SJSA1 (cell line): Measurements from ENCODE around the gene PDE6A. TPM values are rescaled to one million over a fixed set of nuclear protein-coding genes. Genes with fewer than 3 reads are reported as not detected.

ENCODE experiments used
- DNase-seq, 2 experiments: peaks; one replicate each; pipeline ENCODE4 v3.0.0-alpha.2; 2015 to 2020; ENCODE audit warnings: low spot score in 2 of 2, low read depth in 1 of 2
- H3K27ac ChIP-seq: fragments of 250-450 bp; sonication (Bioruptor Pico); 2 replicates; pipeline ENCODE4 v1.5.1; 2020; ENCODE audit warnings: mild to moderate bottlenecking, moderate library complexity
- H3K27me3 ChIP-seq: fragments of 250-450 bp; sonication (Bioruptor Pico); replicated peaks from 2 replicates; pipeline ENCODE4 v1.5.1; 2020; ENCODE audit warnings: mild to moderate bottlenecking, moderate library complexity
- H3K36me3 ChIP-seq: fragments of 250-450 bp; sonication (Bioruptor Pico); 2 replicates; pipeline ENCODE4 v1.5.1; 2020; ENCODE audit warnings: mild to moderate bottlenecking
- H3K4me1 ChIP-seq: fragments of 250-450 bp; sonication (Bioruptor Pico); replicated peaks from 2 replicates; pipeline ENCODE4 v1.6.1; 2021; ENCODE audit warnings: mild to moderate bottlenecking
- H3K4me3 ChIP-seq: fragments of 250-450 bp; sonication (Bioruptor Pico); 2 replicates; pipeline ENCODE4 v1.5.1; 2020; ENCODE audit warnings: mild to moderate bottlenecking
- H3K9me3 ChIP-seq: fragments of 250-450 bp; sonication (Bioruptor Pico); replicated peaks from 2 replicates; pipeline ENCODE4 v1.5.1; 2020; ENCODE audit warnings: mild to moderate bottlenecking
- total RNA-seq: library from RNA; depleted of rRNA; stranded (reverse); fragments of >200 nt; shearing (Covaris generic); gene quantifications from 2 replicates; pipeline ENCODE4 v1.2.3, GENCODE V29; 2014

Gene PDE6A
- total RNA-seq, 1 experiment from 2014 or later, result 0.05 TPM

DNA sequence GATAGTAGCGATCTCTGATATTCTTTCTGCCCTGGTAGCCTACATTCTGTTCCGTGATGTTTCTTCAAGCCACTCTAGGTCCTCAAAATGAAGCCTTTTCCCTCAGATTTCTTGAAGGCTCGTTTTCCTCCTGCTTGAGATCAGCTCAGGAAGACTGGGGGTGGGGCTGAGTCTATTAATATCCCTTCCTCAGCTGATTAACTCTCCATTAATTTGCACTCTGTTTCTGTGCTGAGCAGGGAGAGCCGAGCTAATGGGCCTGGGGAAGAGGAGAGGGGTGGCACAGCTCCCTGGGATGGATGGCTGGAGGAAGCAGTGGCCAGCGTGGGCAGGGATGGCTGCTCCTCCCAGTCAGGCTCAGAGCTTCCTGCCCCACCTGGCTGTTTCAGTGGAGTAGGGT is 121.2 kb downstream of the PDE6A start:
- DNase-seq, result no peak
- no peak overlapping the region for H3K27ac ChIP-seq
- no peaks in the 10 kb centered on the region for H3K27me3 ChIP-seq
- no peak overlapping the region for H3K4me3 ChIP-seq
- no peaks in the 10 kb centered on the region for H3K9me3 ChIP-seq
- no peaks in the 10 kb centered on the region for H3K36me3 ChIP-seq
- no peaks in the 10 kb centered on the region for H3K4me1 ChIP-seq

DNA sequence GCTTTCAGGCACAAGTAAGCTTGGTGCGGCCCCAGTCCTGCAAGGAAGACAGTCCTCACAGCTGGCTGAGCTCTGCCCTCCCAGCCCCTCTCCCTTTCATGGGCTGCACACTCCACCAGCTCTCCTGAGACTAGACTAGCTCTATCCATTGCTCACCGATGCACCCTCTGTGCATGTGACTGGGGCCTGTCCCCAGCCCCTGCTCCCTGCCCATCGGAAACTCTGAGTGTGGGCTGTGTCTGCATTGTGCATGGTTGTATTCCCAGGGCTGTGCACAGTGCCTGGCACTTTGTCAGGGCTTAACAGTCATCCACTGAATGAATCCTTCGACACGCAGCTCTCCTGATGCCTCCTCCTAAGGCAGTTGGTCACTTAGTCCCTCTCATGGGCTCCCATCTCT is 122.3 kb downstream of the PDE6A start:
- no peak overlapping the region for H3K27ac ChIP-seq
- H3K36me3 ChIP-seq, result no peaks in the 10 kb centered on the region
- H3K4me1 ChIP-seq, result no peaks in the 10 kb centered on the region
- DNase-seq, result no peak
- no peak overlapping the region for H3K4me3 ChIP-seq
- H3K27me3 ChIP-seq, result no peaks in the 10 kb centered on the region
- no peaks in the 10 kb centered on the region for H3K9me3 ChIP-seq

DNA sequence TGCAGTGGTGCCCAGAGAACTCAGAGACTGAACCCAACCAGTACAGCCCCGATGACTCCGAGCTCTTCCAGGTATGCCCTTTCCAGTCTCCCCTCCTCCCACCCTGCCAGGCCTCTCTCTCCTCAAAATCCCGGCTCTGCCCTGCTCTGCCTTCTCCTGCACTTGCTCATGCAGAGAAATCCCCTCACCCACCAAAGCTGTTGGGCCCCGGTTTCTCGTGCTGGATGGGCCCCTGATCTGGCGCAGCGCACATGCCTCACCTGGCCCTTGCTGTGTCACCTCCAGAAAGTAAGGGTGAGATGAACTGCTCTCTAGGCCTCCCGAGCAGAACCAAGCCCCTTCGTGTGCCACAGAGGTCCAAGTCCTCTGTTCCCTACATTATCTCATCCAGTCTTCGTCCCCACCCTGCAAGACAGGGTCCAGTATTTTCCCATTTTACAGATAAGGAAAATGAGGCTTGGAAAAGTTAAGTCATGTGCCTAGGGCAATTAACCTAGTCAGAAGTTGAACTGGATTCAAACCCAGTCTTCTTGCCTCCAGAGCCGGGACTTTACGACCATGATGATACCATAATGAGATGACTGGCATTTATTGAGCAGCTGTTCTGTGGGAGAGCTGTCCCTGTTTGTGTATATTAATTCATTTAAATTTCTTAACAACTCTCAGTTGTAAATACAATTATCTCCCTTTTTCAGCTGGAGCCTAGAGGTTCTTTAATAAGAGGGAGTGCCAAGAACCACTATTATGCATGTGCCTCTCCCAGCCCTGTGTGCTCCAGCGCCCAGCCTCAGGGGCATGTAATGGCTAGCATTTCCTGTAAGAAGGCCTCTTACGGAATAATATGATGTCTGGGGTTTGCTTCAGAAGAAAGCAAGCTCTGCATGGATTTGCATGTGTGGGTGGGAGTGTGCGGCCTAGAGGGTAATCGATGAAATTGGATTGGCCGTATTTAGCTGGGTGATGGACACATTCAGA is 123.8 kb downstream of the PDE6A start:
- Histone ChIP-seq H3K4me1 (no peaks in the 10 kb centered on the region; the same call in 1 of the 2 replicates), H3K27me3 (no peaks in the 10 kb centered on the region), H3K4me3 (no peak overlapping the region), H3K36me3 (no peaks in the 10 kb centered on the region), H3K27ac (no peak overlapping the region), H3K9me3 (no peaks in the 10 kb centered on the region)
- DNase-seq, result no peak

DNA sequence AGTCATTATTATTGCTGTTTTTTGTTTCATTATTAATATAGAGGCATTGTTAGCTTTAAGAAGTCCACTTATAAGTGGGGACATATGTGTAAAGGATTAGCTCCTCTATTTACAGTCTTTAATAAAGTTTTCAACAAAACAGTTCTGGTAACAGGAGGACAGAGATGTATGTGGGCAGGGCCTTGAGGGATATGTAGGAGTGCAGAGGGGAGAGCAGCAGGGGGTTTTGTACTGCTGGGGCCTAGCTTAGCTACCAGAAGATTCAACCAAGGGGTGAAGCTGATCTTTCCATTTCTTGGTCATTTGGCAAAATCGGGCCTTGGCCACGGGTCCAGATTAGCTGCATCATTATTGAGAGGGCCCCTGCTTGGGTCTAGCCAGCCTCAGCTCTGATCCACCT is 124.6 kb downstream of the PDE6A start:
- Histone ChIP-seq H3K27ac (no peak overlapping the region), H3K27me3 (no peaks in the 10 kb centered on the region), H3K9me3 (no peaks in the 10 kb centered on the region), H3K4me3 (no peak overlapping the region), H3K4me1 (peaks cover 2% of the 10 kb centered on the region), H3K36me3 (no peaks in the 10 kb centered on the region)
- no peak for DNase-seq

DNA sequence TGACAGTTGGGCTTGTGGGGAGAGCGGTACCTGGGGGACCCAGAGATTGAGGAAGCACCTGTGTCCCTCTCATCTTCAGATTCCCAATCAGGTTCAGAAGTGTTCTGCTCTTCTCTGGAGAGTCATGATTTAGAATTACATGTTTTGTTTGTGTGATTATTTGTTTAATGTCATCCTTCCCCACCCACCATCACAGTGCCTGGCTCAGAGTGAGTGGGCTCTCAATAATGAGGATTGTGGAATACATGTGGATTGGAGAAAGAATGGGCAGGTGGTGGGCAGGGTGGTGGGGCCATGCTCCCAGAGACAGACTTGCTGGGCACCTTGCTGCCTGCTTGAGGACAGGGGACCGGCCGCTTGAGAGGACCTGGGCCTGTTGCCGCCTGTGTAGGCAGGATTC is 126.5 kb downstream of the PDE6A start:
- Histone ChIP-seq H3K4me3 (no peak overlapping the region), H3K27ac (no peak overlapping the region), H3K27me3 (no peaks in the 10 kb centered on the region), H3K4me1 (peaks cover 5% of the 10 kb centered on the region), H3K36me3 (no peaks in the 10 kb centered on the region), H3K9me3 (no peaks in the 10 kb centered on the region)
- no peak for DNase-seq

DNA sequence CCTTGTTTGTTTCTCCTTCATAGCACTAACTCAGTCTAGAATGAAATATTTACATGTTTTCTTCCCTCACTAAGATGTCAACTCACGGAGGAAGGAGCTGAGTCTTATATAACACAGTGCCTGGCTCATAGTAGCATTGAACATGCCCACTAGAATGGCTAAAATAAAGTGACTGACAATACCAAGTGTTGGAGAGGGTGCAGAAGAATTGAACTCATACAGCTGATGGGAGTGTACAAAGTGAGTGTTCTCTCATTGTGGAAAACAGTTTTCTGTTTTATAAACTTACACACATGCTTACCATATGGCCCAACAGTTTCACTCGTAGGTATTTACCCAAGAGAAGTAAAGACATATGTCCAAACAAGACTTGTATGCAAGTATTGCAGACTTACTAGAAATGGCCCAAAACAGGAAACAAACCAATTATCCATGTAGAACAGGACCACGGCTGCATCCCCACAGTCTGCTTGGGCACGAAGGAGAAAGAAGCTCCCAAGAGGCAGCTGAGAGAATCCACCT is 127.0 kb downstream of the PDE6A start:
- DNase-seq, result no peak

DNA sequence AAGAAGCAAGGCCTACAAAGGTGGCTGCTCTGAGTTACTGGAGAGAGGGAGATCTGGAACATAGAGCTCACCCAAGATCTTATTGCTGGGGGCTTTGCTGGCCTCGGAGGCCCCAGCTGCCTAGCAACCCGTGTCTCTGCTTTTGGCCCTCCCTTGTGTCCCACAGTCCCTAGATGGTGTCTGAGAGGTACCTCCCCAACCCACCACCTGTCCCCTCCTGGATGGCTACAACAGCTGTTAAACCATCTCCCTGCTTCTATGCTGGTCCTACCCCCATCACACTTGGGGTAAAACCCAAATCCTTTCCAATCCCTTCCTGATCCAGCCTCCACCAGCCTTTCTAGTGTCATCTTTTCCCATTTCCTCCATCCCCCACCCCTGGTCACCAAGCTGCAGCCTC is 127.9 kb downstream of the PDE6A start:
- Histone ChIP-seq H3K4me1 (peaks cover 5% of the 10 kb centered on the region), H3K27me3 (no peaks in the 10 kb centered on the region), H3K27ac (no peak overlapping the region), H3K4me3 (no peak overlapping the region), H3K36me3 (no peaks in the 10 kb centered on the region), H3K9me3 (no peaks in the 10 kb centered on the region)
- no peak for DNase-seq

More for the DNA sequence above, 127.0 kb downstream of the PDE6A start:
- Histone ChIP-seq H3K9me3 (no peaks in the 10 kb centered on the region), H3K27ac (no peak overlapping the region), H3K4me3 (no peak overlapping the region), H3K4me1 (peaks cover 5% of the 10 kb centered on the region), H3K36me3 (no peaks in the 10 kb centered on the region), H3K27me3 (no peaks in the 10 kb centered on the region)

DNA sequence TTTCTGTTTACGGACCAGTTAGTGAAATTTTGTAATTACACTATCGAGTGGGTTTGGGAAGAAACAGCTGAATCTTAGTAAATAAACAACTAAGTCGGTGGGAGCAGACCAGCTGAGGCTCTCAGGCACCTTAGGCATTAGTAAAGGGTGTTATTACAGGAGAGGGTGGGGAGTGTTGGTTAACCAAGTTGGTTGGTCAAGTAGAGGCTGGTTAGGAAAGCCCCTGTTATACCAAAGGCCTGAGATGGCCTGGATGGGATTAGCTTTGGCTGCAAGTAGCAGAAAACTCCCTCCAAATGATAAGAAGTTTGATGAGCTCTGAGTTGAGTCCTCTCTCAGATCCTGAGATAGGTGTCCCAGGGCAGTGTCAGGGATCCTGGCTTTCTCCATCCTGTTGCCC is 133.1 kb downstream of the PDE6A start:
- H3K9me3 ChIP-seq, result no peaks in the 10 kb centered on the region
- H3K27me3 ChIP-seq, result no peaks in the 10 kb centered on the region
- DNase-seq, result no peak
- no peak overlapping the region for H3K27ac ChIP-seq
- peaks cover 5% of the 10 kb centered on the region for H3K4me1 ChIP-seq
- H3K36me3 ChIP-seq, result no peaks in the 10 kb centered on the region
- H3K4me3 ChIP-seq, result no peak overlapping the region

DNA sequence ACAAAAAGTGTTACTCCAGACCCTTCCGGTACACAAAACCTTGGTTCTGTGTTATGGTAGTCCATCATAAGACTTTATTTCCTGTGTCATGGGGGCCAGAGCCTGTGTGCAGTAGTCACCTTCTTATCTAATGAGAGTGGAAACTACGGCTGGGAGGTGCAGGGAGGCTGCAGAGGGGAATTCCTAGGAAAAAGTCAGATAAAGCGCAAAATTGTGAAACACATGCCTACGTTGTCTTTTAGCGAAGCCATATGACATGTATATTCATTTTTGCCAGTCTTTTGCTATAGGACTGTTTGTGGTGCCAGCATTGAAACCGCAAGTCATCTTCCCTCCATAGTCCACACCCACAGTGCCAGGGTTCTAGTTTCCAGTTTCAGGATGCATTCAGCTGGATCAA is 133.7 kb downstream of the PDE6A start:
- Histone ChIP-seq H3K4me3 (no peak overlapping the region), H3K4me1 (peaks cover 9% of the 10 kb centered on the region), H3K27me3 (no peaks in the 10 kb centered on the region), H3K27ac (no peak overlapping the region), H3K9me3 (no peaks in the 10 kb centered on the region), H3K36me3 (no peaks in the 10 kb centered on the region)
- no peak for DNase-seq

DNA sequence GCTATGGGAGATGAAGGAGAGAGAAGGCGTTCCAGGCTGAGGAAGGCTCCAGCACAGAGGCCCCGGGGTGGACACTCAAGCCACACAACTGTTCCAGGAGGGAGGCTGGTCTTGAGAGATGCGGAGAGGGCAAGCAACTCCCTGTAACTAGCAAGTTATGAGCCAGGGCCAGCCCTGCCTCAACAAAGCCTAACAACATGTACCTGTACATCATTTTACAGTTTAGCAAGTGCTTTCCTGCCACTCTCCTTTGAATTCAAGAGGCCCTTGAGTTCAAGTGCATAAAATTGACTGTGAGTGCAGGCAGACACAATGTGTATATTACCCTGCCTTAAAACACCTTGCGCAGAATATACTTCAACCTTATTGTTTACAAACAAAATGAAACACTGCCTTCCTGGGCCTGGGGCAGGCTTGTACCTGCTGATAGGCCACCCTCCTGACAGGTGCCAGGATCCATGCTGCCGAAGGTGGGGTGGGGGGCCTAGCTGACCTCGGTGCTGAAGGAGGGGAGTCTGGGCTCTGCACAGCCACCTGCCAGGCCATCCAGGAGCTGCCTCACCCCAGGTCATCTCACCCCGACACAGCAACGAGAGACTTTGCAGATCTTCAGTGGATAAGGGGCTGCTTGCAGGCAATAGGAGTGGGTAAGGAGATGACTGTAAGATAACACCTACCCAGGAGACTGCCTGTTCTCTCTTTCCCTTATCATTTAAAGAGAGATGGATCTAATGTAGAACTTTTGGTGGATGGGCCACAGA is 134.5 kb downstream of the PDE6A start:
- H3K4me1 ChIP-seq, result peaks cover 12% of the 10 kb centered on the region
- H3K27me3 ChIP-seq, result no peaks in the 10 kb centered on the region
- DNase-seq, result no peak
- no peaks in the 10 kb centered on the region for H3K9me3 ChIP-seq
- no peak overlapping the region for H3K27ac ChIP-seq
- no peaks in the 10 kb centered on the region for H3K36me3 ChIP-seq
- H3K4me3 ChIP-seq, result no peak overlapping the region

DNA sequence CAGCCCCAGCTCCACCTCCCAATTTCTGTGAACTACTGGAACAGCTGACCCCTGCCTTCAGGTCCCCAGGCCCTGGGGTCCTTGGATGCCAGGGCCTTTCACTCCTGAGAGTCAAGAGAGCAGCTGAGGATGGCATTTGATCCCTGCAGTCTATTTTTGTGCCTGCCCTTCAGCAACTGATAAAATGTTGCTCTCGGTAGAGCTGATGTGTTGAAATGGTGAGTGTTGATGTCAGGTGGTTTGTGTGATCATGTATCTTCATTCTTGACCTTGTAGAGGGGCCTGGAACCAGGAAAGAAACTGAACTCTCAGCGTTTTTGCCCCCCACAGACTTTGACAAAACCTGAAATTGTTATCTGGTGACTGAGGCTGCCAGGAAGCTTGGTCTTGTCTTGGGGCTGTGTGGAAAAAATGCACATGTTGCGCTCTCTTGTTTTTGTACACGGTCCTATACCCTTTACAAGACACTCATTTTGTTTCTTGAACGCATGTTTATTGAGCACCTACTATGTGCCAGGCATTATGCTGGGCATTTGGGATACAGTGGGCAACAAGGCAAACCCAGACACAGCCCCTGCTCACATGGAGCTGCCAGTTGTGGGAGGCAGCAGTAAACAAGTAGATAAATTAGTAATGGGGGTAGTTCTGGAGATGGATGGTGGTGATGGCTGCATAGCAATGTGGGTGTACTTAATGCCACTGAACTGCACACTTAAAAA is 136.2 kb downstream of the PDE6A start:
- Histone ChIP-seq H3K4me1 (peaks cover 8% of the 10 kb centered on the region), H3K27ac (no peak overlapping the region), H3K9me3 (no peaks in the 10 kb centered on the region), H3K27me3 (no peaks in the 10 kb centered on the region), H3K4me3 (no peak overlapping the region), H3K36me3 (no peaks in the 10 kb centered on the region)
- no peak for DNase-seq
